Testis (tissue), 2 donors: ENCODE measurements around the gene FAM221B.

Experiments
- CTCF ChIP-seq, 3 experiments: fragments of 450-650 bp in 2 of 3; fragments of 200-600 bp in 1 of 3; sonication (generic) in 1 of 3; IDR thresholded peaks; one replicate each; pipeline ENCODE4 v1.5.1; 2016 to 2019; ENCODE audit warnings: antibody characterized with exemption in 3 of 3, mild to moderate bottlenecking in 2 of 3, moderate library complexity in 1 of 3
- POLR2A ChIP-seq: fragments of 450-650 bp; IDR thresholded peaks from one replicate; pipeline ENCODE4 v1.6.1; 2017; ENCODE audit warnings: antibody characterized with exemption, mild to moderate bottlenecking, moderate library complexity

DNA sequence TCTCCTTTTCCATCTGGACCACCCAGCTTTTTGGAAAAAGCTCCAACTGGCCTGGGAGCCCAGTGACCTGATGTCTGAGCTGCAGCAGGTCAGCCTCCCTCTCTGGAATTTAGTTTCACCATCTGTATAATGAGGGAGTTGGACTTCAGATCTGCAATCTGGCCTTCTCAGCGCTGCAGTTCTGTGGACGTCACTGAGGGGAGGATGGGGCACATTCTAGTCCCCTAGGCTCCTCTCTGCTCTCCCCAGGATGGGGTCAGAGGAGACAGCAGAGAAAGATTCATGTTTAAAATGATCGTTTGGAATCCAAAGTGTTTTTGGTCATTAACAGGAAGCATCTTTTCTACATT lies 31.4 kb upstream of the FAM221B start:
- TF ChIP-seq POLR2A = no peak
- TF ChIP-seq CTCF (IDR thresholded peaks at IDR 0.05) = no peak
